ENCODE data around the gene TMEM145. TPM values are rescaled to one million over a fixed set of nuclear protein-coding genes. Genes with fewer than 3 reads are reported as not detected.
"Not testable (repeated sequence)": the region's sequence is repeated elsewhere in the genome, so short reads cannot be mapped to it uniquely, and the experiment has no call there.

Gene TMEM145
- total RNA-seq, 4 donors from 2014 or later: not detected

- no peaks in the 10 kb centered on the region for H3K27me3 ChIP-seq
- peaks cover 11 to 66% (median 53%) of the 10 kb centered on the region in 4 donors for H3K36me3 ChIP-seq
- TF ChIP-seq, protein P1, sequence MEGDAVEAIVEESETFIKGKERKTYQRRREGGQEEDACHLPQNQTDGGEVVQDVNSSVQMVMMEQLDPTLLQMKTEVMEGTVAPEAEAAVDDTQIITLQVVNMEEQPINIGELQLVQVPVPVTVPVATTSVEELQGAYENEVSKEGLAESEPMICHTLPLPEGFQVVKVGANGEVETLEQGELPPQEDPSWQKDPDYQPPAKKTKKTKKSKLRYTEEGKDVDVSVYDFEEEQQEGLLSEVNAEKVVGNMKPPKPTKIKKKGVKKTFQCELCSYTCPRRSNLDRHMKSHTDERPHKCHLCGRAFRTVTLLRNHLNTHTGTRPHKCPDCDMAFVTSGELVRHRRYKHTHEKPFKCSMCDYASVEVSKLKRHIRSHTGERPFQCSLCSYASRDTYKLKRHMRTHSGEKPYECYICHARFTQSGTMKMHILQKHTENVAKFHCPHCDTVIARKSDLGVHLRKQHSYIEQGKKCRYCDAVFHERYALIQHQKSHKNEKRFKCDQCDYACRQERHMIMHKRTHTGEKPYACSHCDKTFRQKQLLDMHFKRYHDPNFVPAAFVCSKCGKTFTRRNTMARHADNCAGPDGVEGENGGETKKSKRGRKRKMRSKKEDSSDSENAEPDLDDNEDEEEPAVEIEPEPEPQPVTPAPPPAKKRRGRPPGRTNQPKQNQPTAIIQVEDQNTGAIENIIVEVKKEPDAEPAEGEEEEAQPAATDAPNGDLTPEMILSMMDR (IDR thresholded peaks at IDR 0.05): no peak
- no peak for TF ChIP-seq POLR2A (IDR thresholded peaks at IDR 0.05; ENCODE audit: low read depth)
- TF ChIP-seq POLR2AphosphoS5 (IDR thresholded peaks at IDR 0.05): no peak
- no peak for TF ChIP-seq EP300 (IDR thresholded peaks at IDR 0.05)
- H3K9me3 ChIP-seq: no peaks in the 10 kb centered on the region
- DNase-seq (ENCODE audit: extremely low spot score): no peak
- intact Hi-C loops (cut with DNase I): no loop called here
- H3K4me1 ChIP-seq: peaks cover 0 to 6% (median 0%) of the 10 kb centered on the region in 4 donors
- WGBS: 85% methylated on average over 7 of the region's 7 CpGs
- H3K4me3 ChIP-seq: no peak overlapping the region
- no peak overlapping the region for H3K27ac ChIP-seq (replicated peaks in 1 of 4)
Measured at GRCh38 chr19:42335374-42335936, 22.3 kb downstream of the TMEM145 start.

- no peak overlapping the region for H3K4me3 ChIP-seq
- H3K36me3 ChIP-seq: peaks cover 11 to 70% (median 53%) of the 10 kb centered on the region in 4 donors
- H3K27me3 ChIP-seq: no peaks in the 10 kb centered on the region
- H3K4me1 ChIP-seq: peaks cover 0 to under 1% (median 0%) of the 10 kb centered on the region in 4 donors
- WGBS: 92% methylated on average over 18 of the region's 19 CpGs
- no peaks in the 10 kb centered on the region for H3K9me3 ChIP-seq
- H3K27ac ChIP-seq (replicated peaks in 1 of 4): no peak overlapping the region
- TF ChIP-seq, protein P1 (IDR thresholded peaks at IDR 0.05): no peak
- TF ChIP-seq POLR2A (IDR thresholded peaks at IDR 0.05; ENCODE audit: low read depth) (no peak), EP300 (IDR thresholded peaks at IDR 0.05) (no peak), POLR2AphosphoS5 (IDR thresholded peaks at IDR 0.05) (no peak)
- intact Hi-C loops (cut with DNase I): no loop called here
- no peak for DNase-seq (ENCODE audit: extremely low spot score)
Measured at GRCh38 chr19:42335971-42336370, 22.9 kb downstream of the TMEM145 start.

- H3K9me3 ChIP-seq; intact Hi-C loops (cut with DNase I); H3K27ac ChIP-seq (replicated peaks in 1 of 4); H3K4me1 ChIP-seq; H3K27me3 ChIP-seq; H3K4me3 ChIP-seq; DNase-seq (ENCODE audit: extremely low spot score): not testable (repeated sequence)
- H3K36me3 ChIP-seq: peaks cover 12 to 88% (median 67%) of the 10 kb centered on the region in 4 donors
- 93% methylated on average over 7 of the region's 7 CpGs for WGBS
Measured at GRCh38 chr19:42339126-42339860, 26.2 kb downstream of the TMEM145 start.

GRCh38 chr19:42339922-42340321 lies 26.8 kb downstream of the TMEM145 start:
- intact Hi-C loops (cut with DNase I); H3K27me3 ChIP-seq; H3K4me3 ChIP-seq; H3K9me3 ChIP-seq; DNase-seq (ENCODE audit: extremely low spot score); H3K27ac ChIP-seq (replicated peaks in 1 of 4); H3K4me1 ChIP-seq: not testable (repeated sequence)
- peaks cover 18 to 88% (median 69%) of the 10 kb centered on the region in 4 donors for H3K36me3 ChIP-seq
- 95% methylated on average over 4 of the region's 4 CpGs for WGBS

GRCh38 chr19:42343344-42344110 lies 30.4 kb downstream of the TMEM145 start:
- no peak overlapping the region for H3K27ac ChIP-seq (replicated peaks in 1 of 4)
- WGBS: 86% methylated on average over 15 of the region's 17 CpGs
- peaks cover 12 to 85% (median 62%) of the 10 kb centered on the region in 4 donors for H3K36me3 ChIP-seq
- no peaks in the 10 kb centered on the region for H3K4me1 ChIP-seq
- H3K9me3 ChIP-seq: no peaks in the 10 kb centered on the region
- no peaks in the 10 kb centered on the region for H3K27me3 ChIP-seq
- intact Hi-C loops (cut with DNase I): no loop called here
- no peak for DNase-seq (ENCODE audit: extremely low spot score)
- no peak for TF ChIP-seq EP300 (IDR thresholded peaks at IDR 0.05)
- TF ChIP-seq, protein P1 (IDR thresholded peaks at IDR 0.05): no peak
- no peak for TF ChIP-seq POLR2A (IDR thresholded peaks at IDR 0.05; ENCODE audit: low read depth)
- TF ChIP-seq POLR2AphosphoS5 (IDR thresholded peaks at IDR 0.05): no peak
- H3K4me3 ChIP-seq: no peak overlapping the region

Data from esophagus muscularis mucosa (tissue), 4 donors.